GM18502 (cell line): ENCODE results near the gene ACY1.

Experiments
- ATAC-seq: cut with Tn5 transposase; IDR thresholded peaks from one replicate; pipeline ENCODE4 v1.9.1; 2021; ENCODE audit warnings: mild to moderate bottlenecking; ENCODE audit not compliant: unreplicated experiment, poor library complexity

ACY1 gene

DNA sequence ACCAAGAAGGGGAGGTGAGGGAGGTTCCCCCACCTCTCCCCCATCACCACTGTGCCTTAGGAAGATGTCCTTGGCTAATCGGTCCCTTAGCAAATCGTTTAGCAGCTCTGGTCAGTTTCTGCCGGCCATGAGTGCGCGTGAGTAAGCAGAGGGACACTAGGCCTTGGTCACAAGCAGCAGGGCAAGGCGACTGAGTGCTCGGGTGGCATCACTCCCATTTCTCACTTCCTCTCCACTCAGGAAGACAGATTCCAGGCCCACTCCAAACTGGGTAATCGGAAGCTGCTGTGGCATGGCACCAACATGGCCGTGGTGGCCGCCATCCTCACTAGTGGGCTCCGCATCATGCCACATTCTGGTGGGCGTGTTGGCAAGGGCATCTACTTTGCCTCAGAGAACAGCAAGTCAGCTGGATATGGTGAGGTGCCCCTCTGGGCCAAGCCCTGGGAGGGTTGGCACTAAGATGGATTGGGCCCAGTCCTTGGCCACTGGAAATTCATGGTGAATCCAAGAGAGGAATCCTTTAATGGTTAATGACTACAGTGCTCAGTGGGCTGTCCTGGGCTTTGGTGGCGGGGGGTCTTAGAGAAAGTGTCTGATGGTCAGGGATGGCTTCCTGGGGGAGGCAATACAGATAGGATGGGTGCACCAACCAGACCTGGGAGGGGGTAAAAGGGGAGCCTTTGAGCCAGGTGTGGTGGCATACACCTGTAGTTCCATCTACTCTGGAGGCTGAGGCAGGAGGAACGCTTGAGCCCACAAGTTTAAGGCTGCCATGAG, 37.2 kb upstream of the ACY1 start:
- ATAC-seq: no peak

DNA sequence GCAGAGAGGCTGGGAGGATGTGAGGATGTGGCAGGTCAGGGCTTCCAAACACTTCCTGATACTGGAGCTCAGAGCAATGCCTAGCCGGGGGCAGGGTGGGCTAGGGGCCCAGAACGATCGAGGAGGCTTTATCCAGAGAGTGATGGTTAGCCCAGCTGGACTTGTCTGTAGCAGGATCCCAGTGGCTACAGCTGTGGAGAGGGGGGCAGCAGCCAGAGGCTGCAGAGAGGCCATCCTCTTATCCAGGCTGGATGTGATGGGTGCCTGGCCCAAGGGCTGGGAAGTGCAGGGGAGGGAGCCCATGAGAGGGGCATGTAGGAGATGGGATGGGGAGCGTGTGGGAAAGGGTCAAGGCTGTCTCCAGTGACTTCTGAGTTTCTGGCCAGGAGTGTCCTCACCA, 36.5 kb upstream of the ACY1 start:
- no peak for ATAC-seq

DNA sequence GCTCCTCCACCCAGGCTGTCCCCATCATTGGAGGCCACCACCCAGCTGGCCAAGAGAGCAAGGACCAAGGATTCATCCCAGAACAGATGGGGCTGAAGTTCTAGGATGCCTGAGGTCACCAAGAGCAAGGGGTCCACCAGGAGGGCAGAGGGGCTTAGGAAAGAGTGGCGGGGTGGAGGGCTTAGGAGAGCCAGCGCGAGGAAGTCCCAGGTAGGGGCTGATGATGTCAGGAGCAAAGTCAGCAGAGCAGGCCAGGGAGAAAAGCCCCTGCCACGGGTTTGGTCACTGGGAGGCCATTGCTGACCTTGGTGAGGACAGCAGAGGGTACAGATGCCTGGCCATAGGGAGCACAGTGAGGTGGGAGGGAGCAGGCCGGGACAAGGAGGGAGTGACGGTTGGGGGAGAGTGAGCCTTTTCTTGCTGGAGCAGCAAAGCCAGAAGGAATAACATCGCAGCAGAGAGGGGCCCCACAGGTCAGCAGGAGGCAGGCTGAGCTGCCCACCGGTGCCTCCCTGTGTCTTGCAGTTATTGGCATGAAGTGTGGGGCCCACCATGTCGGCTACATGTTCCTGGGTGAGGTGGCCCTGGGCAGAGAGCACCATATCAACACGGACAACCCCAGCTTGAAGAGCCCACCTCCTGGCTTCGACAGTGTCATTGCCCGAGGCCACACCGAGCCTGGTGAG, 36.0 kb upstream of the ACY1 start:
- no peak for ATAC-seq

DNA sequence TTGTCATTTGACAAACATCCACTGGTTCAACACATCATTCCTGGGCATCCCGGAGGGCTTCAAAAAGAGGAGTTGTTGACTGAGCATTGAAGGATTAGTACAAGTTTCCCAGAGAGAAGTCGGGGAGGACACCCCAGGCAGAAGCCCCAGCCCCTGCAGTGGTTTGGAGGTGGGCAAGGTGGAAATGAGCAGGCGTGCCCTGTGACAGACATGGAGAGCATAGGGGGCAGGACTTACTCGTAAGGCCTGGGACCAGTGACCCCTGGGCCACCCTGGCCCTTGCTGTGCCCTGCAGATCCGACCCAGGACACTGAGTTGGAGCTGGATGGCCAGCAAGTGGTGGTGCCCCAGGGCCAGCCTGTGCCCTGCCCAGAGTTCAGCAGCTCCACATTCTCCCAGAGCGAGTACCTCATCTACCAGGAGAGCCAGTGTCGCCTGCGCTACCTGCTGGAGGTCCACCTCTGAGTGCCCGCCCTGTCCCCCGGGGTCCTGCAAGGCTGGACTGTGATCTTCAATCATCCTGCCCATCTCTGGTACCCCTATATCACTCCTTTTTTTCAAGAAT, 35.2 kb upstream of the ACY1 start:
- ATAC-seq: no peak

DNA sequence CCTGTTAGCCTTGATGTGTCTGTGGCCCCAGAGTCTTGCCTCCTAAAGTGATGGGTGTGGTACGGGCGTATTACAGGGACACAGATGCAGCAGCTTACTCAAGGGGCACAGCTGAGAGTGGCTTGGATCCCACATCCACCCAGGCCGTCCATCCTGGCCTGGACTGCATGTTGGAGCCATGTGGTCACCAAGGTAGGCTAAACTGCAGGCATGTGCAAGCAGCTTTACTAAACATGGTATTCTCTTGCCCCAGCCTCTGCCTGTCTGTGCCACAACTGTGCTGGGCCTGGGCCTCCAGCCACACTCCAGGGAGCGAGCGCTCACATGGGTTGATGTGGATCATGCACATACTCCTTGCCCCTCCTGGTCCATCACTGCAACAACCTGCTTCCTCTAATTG, 34.2 kb upstream of the ACY1 start:
- ATAC-seq: no peak

DNA sequence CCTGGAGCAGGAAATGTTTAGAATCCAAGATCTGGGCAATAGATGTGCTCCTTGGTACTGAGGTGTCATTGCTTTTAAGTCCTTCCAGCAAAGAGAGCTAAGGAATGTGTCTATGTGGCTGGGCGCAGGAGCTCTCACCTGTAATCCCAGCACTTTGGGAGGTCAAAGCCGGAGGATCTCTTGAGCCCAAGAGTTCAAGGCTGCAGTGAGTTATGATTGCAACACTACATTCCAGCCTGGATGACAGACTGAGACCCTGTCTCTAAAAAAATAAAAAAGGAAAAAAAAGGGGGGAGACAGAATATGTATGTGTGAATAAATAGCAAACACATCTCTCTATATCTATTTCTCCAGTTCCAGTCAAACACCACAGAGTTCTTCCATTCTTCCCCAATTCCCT, 32.4 kb upstream of the ACY1 start:
- no peak for ATAC-seq

DNA sequence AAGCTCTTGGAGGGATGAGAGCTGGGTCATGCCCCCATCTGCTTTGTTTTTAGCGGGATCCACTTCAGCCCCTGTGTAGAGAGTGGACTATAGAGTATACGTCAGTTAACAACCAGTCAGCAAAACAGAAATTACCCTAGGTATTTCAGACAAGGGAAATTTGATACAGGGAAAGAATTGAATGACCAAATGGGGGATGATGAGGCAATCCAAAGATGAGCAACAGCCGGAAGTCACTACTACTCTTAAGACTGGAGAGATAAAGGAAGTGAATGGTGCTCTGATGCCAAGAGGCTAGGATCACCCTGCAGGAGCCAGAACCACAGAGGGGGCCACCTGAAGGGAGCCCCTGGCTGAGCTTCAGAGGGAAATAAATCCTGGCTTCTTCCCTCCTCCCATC, 29.9 kb upstream of the ACY1 start:
- ATAC-seq: no peak

DNA sequence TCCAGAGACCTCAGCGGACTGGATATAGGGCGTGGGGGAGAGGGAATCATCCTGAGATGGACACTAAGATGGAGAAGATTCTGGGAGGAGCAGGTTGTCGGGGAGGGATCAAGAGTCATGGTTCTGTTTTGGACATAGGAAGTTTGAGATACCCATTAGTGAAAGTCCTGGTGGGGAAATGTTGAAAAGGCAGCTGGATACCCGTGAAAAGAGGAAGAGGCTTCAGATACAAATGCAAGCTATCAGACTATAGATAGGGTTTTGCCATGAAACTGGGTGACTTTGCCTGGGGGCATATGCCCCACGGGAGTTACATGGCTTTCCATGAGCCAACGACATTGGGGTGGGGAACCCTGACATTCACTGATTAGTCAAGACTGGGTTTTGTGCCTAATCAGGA, 29.2 kb upstream of the ACY1 start:
- ATAC-seq: no peak

DNA sequence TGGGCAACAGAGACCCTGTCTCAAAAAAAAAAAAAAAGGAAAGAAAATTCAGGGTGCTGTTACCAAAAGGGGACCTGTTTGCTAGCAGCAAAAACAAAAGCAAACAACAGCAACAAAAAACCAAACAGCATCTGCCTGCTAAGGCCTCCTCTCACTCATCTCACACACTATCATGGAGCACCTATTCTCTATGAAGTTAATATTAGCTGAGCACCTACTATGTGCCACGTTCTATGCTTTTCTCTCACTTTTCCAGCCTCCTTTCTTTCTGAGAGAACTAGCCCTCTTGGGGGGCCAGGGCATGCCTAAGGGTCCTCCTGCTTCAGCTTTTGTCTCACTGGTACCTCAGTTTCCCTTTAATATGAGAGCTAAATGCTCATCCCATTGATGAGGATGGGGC, 28.6 kb upstream of the ACY1 start:
- ATAC-seq: no peak

DNA sequence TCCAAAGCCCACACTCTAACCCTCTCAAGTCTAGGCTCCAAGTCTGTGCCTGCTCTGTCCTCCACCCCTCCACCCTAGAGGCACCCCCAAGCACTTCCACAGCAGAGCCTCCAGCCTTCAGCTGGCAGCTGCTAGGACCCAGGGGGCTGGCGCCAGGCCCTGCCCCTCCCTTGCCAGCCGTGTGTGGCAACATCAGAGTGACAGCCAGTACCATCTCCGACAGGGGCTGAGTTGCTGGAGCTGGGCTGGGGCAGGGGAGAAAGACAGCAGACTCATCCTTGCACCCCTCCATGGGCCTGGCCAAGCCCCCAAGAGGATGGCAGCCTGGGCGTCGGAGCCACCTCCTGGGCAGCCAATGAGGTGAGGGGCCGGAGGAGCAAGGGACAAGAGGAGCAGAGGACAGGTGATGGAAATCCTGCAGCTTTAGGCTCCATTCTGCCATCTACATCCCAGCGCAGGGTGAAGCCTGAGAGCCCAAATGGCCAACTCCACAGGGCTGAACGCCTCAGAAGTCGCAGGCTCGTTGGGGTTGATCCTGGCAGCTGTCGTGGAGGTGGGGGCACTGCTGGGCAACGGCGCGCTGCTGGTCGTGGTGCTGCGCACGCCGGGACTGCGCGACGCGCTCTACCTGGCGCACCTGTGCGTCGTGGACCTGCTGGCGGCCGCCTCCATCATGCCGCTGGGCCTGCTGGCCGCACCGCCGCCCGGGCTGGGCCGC, 28.0 kb upstream of the ACY1 start, which contains the start of gene GPR62:
Gene GPR62 (plus strand): TSS at position 207 of the 718 bp plus-strand sequence. CDS start 272 bp downstream, at position 479.
- no peak for ATAC-seq

DNA sequence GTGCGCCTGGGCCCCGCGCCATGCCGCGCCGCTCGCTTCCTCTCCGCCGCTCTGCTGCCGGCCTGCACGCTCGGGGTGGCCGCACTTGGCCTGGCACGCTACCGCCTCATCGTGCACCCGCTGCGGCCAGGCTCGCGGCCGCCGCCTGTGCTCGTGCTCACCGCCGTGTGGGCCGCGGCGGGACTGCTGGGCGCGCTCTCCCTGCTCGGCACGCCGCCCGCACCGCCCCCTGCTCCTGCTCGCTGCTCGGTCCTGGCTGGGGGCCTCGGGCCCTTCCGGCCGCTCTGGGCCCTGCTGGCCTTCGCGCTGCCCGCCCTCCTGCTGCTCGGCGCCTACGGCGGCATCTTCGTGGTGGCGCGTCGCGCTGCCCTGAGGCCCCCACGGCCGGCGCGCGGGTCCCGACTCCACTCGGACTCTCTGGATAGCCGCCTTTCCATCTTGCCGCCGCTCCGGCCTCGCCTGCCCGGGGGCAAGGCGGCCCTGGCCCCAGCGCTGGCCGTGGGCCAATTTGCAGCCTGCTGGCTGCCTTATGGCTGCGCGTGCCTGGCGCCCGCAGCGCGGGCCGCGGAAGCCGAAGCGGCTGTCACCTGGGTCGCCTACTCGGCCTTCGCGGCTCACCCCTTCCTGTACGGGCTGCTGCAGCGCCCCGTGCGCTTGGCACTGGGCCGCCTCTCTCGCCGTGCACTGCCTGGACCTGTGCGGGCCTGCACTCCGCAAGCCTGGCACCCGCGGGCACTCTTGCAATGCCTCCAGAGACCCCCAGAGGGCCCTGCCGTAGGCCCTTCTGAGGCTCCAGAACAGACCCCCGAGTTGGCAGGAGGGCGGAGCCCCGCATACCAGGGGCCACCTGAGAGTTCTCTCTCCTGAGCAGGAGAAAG, 27.2 kb upstream of the ACY1 start:
- ATAC-seq: no peak

DNA sequence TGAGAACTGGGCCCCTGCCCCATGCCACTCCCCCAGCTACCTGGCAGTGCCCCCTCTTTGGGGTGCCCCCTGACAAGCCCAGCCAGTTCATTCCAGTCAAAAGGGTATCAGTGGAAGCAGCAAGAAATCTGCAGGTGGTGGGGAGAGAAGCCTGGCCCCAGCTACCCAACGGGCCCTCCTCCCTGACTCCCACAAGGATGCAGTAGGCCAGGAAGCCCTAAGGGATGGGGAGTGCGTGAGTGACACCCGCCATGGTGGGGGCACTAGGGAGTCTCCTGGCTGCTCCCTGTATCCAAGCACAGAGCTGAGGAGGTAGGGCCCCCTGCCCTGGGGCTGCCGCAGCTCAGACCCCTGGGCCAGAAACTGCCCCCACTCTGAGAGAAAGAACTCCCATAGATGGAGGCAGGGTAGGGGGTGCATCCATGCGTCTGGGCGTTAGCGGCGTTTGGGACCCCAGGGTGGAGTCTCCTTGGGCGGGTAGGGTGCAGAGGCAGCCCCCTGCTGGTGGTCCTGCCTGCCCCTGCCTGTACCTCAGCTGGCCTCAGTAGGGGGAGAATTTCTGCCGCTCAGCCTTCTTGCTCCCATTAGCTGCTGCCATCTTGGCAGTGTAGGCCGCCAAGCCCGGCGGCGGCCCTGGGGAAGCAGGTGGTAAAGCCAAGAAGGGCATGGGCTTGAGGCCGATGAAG, 25.7 kb upstream of the ACY1 start:
- ATAC-seq: no peak

DNA sequence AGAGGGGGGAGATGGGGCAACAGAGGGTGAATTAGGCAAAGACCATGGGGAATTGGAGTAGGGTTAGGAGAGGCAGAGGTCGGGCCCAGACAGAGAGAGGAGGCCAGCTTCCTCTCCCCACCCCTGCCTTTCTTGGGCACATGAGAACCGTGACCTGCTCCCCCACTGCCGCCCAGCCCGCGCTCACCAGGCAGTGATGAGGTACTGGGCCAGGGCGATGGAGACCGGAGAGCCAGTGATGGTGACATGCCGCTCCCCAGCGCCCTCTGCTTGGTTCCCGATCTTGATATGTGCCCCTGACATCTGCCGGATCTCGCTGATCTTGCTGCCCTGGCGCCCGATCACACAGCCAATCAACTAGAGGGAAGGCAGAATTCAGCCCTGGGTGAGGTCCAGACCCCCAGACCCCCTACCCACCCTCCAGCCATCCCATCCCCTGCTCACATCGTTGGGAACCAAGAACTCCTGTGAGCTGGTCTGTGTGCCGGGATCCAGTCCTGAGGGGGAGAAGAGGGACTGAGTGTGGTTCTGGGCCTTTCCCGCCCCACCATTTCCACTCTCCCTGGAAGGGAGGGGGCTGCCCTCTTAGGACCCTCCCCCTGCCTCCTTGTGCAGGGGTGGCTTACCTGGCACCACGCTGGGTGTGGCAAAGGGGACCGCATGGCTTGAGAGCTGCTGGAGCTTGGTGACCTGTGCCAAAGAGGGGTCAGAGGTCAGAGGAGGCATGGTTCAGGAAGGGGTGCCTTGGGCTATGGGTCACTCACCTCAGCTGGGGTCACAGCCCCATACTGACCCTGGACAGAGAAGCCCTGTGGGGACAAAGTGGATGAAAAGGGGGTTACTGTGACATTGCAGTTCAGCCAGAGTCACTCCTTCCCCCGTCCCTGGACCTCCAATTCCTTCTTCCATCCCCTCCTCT, 24.5 kb upstream of the ACY1 start:
- ATAC-seq: no peak

DNA sequence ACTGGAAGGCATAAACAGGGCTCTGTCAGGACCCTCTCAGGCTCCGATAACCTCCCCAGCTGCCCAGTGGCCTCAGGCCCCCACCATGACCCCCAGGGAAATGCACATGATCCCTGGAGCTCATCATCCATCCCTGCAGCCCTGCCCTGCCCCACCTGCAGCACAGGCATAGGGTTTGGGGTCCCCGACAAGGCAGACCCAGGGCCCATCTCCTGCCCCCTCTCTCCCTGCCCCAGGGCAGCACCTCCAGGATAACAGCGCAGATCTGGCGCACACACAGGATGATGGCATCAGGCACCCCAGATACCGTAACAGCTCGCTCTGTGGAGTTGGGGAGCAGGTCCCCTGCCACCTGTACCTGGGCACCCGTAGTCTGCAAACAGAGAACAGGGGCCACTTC, 23.7 kb upstream of the ACY1 start:
- no peak for ATAC-seq

DNA sequence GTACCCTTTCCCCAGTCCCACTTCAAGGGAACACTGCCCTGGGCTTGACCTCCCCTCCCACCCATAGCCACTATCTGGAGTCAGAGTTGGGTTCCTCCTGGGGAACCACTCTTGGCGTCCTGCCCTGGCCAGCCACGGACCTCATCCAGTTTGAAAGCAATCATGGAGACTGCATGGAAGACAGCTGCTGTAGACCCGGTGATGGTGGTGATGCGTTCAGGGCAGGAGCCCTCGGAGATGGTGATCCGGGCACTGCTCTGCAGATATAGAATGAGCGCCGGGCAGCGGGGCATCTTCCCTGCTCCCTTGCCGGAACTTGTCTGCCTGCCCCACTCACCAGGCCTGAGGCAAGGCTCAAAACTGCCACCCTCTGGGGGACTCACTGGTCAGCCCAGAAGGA, 22.9 kb upstream of the ACY1 start:
- no peak for ATAC-seq

DNA sequence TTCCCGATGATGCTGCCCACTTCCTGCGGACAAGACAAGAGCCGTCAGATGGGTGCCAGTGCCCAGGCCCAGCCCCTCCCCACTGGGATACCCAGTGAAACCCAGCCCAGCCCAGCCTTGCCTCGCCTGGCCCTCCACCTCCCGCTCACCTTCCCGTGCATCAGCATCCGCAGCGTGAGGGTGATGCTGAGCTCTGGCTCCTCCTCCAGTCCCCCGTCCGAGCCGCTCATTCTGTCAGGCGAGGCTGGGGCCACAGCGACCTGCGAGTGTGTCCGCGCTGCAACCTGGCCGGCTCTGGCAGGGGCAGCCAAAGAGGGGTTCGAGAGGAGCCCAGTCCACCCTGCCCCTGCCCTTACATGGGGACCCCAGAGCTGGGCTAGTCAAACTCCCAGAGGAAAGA, 22.3 kb upstream of the ACY1 start:
- no peak for ATAC-seq

DNA sequence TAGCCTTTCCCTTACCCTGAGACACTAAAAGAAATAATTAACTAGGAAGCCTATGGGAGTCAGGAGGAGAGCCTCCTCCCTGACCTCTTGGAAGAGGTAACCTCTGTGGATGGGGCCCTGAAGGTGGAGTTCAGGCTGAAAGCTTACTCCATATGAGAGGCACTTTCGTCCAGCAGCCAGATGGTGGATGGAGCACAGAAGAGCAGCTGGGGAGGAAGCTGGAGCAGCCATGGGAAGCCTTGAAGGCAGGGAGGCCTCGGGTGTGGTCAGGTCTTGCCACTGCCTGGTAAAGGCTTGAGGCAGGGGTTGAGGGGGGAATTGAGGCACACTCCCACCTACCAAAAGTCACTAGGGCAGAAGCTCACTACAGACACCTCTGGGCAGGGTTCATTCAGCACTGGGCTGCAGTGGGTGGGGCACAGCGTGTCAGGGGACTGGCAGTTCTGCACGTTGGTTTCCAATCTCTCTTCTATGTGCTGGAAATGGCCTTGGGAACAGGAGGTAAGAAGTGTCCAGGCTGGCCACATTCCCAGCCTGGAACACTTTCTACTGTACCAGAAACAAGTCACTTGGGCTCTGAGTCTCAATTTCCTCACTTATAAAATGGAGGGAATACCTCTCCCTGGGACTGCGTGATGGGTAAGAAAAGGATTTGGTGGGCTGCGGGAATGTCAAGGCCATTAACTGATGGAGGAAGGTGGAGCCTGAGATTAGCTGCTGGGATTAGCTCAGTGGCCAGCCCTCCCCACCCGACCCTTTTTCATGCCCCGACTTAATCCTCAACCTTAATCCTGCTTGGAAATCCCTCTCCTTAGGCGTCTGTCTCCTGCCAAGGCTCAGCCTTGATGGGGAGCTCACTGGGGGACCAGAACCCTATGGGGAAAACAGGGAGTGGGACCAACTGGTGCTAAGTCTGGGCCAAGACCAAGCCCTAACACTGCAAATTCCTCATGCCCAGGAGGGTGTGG, 21.4 kb upstream of the ACY1 start:
- no peak for ATAC-seq
